ENCODE measurements around the gene CYB5RL. TPM values are rescaled to one million over a fixed set of nuclear protein-coding genes. Genes with fewer than 3 reads are reported as not detected.
"Not testable (repeated sequence)": the region's sequence is repeated elsewhere in the genome, so short reads cannot be mapped to it uniquely, and the experiment has no call there.

CYB5RL gene
- total RNA-seq, 1 donor from 2014 or later = 3.5 TPM

DNA sequence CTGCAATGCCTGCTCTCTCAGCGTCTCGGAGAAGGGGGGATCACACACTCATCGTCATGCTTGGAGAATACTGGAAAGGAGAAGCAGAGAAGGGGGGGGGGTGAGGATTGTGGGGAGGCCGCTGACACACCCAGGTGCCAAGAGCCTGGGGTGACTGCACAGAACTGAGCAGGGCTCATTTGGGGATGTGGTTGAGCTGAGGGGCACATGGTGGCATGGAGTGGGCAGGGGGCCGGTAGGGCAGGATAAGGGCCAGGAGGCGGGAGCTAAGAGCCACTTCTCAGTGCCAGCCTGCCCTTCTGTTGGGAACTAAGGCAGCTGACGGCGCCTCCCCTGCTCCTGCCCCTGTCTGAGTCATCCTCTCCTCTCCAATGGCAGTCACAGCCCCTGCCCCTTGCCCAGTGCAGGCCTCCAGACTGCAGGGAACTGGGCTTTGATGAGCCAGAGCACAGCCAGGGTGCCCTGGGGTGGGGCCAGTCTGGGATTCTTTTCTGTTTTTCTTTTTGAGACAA is 27.3 kb upstream of the CYB5RL start:
- ATAC-seq (peak; percentile 14), DNase-seq (ENCODE audit: low spot score) (no peak)

DNA sequence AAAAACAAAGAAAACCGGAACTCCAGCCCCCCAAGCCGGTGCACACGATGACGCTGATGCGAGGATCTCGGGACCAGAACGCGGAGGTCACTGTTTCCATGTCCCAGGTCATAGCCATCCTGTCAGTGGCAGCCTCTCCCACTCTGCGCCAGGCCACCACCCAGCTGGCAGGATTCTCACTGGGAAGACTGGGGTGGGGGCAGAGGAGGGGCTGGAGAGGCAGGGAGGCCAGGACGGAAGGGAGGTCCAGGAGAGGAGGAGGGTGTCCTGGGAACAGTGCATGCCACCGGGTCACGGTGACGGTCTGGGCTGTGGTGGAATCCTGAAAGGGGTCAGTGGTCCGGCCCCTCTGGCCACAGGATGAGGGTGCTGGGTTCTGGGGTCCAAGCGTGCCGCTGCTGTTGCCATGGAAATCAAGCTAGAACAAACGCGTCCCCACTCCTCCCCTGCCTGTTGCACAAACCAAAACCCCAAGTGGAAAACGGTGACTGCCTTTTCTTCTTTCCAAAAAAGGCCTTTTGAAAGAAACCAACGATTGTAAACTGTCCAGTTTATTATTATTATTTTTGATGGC is 26.2 kb upstream of the CYB5RL start:
- DNase-seq (ENCODE audit: low spot score) (no peak), ATAC-seq (no peak)

DNA sequence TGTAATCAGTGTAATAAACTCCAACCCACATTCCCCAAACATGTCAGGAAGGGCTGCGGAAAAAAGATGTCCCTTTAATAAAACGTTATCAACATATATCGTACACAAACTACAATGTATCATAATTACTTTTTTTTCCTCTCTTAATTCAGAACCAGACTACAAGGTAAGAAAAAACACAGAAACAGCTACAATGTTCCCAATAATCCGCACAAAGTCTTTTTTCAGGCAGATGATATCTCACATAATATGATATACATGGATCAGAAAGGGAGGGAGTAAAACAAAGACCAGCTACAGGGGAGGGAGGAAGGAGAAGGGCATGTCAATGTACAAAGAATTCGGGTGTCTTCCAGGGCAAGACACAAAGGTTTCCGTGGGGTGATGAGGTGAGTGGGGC is 25.5 kb upstream of the CYB5RL start:
- no peak for DNase-seq (ENCODE audit: low spot score)
- ATAC-seq = no peak

DNA sequence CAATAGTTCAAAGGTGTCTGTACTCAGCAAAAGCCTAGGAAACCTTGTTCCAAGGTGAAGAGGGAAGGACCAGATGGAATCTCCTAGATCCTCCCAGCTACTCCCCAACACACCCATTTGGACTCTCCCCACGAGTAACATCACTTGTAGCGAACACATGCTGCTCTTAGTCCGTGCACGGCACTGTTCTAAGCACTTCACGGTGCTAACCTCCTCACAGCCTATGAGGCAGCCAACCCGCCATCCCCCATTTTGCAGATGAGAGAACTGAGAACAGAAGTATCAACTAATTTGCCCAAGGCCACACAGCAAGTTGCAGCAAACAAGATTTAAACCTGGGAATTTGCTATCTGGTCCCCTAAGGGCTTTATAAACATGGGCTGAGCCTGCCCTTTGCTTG is 24.4 kb upstream of the CYB5RL start:
- DNase-seq (ENCODE audit: low spot score) (no peak), ATAC-seq (no peak)

DNA sequence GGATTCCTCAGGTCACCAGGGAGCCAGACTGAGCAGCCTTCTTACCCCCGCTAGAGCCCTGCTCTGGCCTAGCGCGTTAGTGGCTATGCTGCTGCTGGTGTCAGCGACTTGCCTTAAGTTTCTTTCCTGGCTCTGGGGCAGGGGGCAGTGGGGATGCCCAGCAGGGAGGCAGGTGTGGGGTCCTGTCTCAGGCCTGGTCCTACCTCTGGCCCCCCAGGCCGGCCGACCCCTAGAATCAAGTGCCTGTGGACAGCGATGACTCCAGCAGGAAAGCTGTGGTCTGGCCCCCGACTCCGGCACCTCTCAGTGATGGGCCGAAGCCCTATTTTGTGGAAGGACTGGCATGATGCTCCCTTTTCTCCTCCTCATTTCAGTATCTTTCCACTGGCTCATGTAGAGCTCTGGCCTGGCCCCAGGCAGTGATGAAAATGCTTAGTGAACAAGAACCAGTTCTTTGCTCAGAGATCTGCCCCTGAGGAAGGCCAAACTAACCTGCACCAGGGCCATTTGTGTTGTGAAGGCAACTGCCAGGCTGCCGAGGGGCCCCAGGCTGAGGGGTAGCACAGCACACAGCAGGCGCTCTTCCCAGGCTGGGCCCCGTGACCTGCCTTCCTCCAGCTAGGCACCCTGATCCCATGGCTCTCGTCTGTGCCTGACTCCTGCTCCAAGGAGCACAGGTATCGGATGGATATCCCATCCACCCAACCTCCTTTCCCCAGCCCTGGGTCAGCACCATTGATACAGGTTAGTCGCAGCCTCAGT is 23.8 kb upstream of the CYB5RL start:
- no peak for ATAC-seq
- no peak for DNase-seq (ENCODE audit: low spot score)

DNA sequence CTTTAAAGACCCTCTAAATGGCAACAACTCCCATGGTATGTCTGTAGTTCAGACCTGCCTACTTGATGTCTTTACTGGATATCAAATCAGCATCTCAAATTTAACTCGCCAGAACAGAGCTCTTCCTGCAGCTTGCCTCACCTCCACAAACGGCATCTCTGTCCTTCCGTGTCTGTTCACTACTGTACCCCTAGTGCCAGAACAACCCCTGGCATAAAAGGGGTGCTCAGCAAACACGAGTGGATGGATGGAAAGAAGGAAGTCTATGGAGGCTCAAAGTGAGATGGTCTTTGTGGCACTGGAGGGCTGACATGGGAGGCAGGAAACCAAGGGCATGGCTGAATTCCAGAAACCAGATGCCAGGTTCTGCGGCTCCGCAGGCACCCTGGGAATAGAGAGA is 22.9 kb upstream of the CYB5RL start:
- ATAC-seq (no peak), DNase-seq (ENCODE audit: low spot score) (no peak)

DNA sequence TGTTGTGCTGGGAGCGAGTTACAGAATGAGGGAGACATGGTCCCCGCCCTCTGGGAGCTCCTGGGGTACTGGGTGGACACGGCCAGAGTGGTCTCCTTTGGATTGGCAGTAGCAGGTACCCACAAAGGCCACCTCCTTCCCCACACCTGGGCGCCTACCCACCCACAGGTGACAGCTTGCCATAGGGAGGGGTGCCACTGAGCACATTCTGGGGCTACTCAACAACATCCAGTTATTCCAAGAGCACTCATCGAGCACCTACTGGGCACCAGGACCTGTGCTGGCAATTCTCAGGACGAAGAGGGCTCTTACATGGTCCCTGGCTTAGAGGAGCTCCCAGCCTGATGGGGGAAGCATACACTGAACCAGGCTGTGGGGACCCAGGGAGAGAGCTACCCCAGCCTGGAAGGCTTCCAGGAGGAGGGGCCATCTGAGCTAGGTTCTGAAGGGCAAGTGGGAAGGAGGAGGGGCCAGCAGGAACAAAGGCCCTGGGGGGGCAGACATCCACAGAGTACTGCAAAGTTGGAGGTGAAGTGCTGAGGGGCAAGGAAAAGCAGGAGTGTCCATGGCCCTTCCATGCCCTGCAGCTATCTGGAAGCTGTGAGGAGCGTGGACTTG is 22.1 kb upstream of the CYB5RL start:
- DNase-seq (ENCODE audit: low spot score) (no peak), ATAC-seq (no peak)

DNA sequence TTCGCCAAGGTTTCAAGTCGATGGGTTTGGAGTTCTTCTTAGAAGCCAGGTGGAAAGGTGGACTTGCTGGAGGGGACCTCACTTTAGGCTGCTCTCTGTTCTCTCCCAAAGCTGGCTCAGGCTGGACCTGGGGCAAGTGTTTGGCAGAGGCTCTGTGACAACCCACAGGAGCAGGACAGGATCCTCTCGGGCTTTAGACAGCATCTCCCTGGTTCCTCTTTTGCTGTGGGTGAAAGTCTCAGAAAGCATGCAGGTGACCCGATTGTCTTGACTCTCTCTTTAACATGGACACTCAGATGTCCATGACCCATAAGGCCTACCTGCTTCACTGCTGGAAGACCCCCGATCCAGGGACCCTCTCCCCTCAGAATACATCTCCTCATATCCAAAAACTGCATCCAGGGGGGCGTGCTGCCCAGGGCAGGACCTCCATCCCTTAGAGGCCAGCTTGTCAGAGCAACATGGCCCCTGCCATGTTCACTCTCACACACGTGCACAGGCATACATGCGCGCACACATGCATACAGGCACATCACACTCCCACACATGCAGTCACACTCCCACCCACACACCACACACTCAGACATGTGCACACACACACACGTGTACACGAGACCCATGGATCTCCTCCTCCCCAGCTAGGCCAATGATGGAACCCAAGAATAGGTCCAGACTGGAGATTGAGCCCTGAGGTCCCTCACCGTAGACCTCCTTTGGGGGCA is 21.4 kb upstream of the CYB5RL start:
- no peak for DNase-seq (ENCODE audit: low spot score)
- ATAC-seq = no peak

DNA sequence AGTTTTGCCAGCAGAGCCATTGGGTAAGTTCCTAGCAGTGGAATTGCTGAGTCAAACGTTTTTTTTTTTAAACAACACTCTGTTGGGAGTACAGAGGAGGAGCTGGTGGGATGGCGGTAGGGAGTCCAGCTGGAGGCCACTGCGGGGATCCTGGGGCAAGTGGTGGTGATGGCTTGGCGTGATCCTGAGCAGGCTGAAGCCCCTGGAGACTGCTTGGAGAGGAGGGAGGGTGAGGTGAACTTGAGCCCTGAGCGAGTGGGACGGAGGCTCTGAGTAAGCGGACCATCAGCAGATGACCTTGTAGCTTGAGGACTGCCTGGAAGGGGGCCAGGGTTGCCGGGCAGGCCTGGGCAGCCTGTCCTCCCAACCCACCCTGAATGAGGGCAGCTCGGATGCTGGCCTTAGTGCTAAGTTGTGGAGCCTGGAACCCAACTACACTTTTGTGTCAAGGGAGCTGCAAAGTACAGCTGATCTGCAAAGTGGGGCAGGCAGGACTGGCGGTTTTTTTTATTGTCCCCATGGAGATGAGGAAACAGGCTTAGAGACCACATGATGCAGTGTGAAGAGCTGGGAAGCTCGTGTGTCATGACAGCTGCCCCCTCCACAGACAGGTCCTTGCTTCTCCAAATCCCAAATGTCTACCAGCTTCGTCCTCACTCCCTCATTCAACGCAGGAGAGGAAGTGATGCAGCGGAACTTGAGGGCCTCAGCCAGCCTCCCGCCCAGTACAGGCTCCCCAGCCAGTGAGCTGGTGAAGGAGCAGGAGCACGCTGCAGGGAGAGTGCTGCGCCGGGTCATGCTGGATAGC is 20.4 kb upstream of the CYB5RL start:
- DNase-seq (ENCODE audit: low spot score) = no peak
- ATAC-seq = peak; percentile 64

DNA sequence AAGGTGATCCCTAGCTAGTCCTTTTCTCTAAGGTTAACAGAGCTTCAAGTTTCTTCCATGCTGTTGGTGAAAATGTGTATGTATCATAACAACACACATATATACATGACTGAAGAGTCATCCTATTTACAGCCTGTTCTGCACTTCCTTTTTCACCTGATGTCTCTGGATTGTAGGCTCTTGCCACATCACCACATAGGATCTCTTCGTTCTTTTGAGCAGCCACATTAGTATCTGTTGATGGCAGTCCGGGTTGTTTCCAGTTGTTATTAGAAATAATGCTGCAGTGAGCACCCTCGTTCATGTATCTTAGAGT is 19.8 kb upstream of the CYB5RL start:
- ATAC-seq (no peak), DNase-seq (ENCODE audit: low spot score) (no peak)

DNA sequence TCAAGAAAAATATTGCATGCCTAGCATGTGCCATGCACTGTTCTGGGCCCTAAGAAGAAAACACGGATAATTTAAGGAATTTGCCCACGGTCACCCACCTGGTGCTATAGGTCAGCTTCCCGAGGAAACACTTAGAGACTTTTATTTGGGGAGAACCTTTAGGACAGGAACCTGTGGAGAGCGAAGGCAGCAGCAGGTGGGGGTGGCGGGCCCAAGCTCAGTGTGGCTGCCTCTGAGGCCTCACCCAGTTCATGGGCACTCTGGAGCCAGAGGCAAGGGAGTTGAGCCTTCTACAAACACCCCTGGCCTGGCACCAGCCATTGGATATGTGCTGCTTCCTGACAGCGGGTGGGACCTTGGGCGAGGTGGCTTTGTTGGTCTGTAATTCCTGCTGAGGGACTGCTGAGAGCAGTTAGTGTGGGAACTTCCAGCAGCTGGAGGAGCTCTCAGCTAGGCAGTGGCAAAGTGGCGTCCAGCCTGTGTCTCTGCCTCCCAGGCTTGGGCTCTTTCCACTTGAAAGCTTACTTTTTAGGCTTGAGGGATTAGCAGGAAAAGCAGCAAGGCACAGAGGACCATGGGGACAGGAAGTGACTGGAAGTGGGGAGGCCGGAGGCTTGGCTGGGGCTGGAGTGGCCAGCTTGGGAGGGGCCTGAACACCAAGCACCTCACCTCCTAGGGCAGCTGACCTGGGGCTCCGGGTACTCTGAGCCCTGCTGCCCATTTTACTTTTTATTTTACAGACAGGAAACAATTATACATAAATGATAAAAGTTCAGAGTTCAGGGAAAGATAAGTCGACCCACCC is 19.3 kb upstream of the CYB5RL start:
- peak; percentile 12 for ATAC-seq

DNA sequence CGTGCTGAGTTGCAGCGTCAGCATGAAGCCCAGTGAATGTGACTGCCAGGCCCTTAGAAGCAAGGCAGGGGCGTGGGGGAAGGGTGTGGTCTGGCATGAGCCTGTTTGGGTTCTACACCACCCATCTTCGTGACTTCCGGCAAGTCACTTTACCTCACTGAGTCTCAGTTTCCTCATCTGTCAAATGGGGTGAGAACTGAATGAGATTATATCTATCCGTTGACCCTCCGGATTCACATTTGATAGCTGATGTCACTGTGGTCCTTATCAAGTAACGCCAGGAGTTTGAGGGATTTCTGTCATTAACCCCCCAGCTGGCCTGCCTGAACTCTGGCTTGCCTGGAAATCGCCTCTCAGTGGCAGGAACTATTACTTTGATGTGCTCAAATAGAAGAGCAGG is 15.7 kb upstream of the CYB5RL start:
- DNase-seq (ENCODE audit: low spot score) (no peak), ATAC-seq (no peak)

More for the DNA sequence above, 19.3 kb upstream of the CYB5RL start:
- DNase-seq (ENCODE audit: low spot score) = no peak

DNA sequence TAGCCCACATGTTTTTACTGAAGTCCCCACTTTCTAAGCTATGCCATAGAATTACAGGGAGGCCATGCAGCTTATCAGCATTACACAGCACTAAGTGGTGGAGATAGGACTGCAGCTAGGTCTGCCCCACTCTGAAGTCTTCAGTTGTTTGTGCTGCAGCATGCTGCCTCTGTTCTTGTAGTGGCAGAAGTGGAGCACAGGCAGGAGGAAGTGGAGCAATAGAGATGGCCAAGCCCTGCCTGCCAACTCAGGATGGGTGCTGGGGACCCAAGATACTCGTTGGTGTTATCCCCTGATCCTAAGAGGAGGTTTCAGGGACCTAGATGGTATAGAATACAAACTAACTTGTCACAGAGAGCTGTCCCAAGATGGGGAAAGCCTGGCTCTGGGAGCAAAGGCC is 13.0 kb upstream of the CYB5RL start:
- no peak for ATAC-seq

DNA sequence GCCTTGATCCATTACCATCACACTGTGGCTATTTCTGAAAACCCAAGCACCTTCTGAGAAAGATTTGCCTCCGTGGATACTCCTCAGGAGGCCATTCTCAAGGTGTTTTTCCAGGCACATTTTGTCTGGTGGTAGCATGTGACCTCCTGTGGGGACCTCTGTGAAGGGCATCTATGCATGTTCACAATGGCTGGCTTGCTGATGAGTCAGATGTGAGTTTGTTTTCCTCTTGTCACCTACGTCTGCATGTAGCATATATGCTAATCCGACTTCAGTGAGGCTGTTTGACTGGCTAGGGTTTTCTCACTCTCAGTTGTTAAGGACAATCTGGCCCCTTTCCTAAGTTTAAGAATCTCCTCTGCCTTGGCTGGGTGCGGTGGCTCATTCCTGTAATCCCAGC is 8.1 kb upstream of the CYB5RL start:
- DNase-seq (ENCODE audit: low spot score); ATAC-seq: not testable (repeated sequence)

More for the DNA sequence above, 13.0 kb upstream of the CYB5RL start:
- DNase-seq (ENCODE audit: low spot score) = no peak

DNA sequence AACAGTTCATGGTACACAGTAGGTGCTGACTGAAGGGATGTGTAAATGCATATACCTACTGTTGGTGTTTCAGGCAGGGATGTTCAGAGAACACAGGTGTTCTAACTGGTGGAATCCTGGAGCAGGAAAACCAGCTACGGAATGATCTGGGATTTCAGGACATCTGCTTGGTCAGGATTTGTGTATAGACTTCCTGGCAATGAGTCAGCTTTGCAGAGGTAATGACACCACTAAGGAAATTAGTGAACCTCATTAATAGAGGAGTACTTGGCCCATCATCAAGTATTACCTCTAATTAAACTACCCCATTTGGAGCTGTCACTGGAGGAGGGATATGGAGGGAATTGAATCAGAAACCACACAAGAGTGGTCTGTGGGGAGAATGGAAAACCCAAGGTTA is 7.5 kb upstream of the CYB5RL start:
- no peak for ATAC-seq
- DNase-seq (ENCODE audit: low spot score) = no peak

DNA sequence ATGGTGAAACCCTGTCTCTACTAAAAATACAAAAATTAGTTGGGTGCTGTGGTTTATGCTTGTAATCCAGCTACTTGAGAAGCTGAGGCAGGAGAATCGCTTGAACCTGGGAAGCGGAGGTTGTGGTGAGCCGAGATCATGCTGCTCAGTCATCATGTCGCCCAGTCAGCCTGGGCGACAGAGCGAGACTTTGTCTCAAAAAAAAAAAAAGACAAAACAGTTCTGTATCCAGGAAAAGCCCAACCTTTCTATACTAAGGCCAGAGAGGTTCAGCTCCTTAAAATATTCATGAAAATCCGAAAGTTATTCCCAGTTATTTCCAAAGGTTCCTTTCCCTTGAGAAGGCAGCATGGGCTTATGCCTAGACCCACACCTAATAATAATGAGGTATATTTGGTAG is 4.4 kb upstream of the CYB5RL start:
- DNase-seq (ENCODE audit: low spot score) (no peak), ATAC-seq (no peak)

DNA sequence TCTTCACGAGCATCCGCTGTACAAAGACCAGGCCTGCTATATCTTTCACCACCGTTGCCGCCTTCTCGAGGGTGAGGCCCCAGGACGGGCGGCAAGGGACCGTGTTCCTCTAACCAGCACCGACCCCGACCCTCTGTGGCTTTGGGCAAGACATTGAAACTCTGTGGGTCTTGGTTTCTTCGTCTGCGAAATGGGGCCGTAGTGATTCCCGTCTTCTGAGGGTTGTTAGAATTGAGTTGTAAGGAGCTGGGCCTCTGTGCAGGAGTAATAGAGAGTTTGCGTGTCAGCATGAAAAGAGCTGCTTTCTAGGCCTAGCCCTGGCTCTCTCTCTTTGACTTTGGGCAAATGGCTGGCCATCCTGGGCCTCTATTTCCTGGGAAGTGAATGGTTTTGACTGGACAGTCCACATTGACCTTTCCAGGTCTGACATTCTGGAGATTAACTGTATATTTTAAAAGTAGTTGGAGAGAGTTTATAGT is 728 bp upstream of the CYB5RL start:
- ATAC-seq (peak; percentile 8), DNase-seq (ENCODE audit: low spot score) (no peak)

DNA sequence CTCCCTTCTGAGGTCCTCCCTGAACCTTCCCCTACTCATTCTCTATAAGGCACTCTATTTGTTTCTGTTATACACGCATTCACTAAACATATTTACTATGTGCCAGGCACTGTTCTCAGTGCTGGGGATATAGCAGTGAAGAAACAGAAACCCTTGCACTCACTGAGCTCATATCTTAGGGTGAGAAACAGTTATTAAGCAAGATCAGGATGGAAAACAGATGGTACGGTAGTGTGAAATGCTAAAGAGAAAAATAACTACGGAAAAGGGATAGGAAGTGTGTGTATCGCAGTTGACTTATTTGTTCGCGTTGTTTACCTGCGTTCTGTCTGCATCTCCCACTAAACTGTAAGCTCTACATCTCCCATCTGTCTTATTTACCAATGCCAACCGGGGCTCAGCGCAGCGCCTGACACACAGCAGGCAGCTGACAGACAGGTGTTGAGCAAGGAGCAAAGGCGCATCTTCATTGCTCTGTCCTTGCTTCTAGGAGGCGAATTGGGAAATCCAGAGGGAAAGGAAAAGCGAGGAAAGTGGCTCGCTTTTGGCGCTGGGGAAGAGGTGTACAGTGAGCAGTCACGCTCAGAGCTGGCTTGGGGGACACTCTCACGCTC is 572 bp downstream of the CYB5RL start:
- ATAC-seq = peak; percentile 40
- no peak for DNase-seq (ENCODE audit: low spot score)

DNA sequence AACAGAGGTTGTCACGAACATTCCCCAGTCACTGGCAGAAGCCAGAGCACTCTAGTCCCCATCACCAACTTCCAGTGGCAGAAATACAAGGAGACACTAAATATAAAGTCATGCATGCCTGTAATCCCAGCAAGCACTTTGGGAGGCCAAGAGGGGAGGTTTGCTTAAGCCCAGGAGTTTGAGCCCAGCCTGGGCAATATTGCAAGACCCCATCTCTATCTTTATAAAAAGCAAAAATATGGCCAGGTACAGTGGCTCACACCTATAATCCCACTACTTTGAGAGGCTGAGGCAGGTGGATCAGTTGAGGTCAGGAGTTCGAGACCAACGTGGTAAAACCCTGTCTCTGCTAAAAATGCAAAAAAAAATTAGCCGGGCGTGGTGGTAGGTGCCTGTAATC is 6.4 kb downstream of the CYB5RL start:
- DNase-seq (ENCODE audit: low spot score) = no peak

More for the DNA sequence above, 6.4 kb downstream of the CYB5RL start:
- no peak for ATAC-seq
